Trophoblast cell (in vitro differentiated cells and primary cell): ENCODE data around the gene GDA.
A peak's percentile ranks its signal among the peaks of the same experiment; 100 is the strongest.

Experiments
- DNase-seq, 2 donors: peaks; one replicate each; pipeline ENCODE4 v3.0.0-alpha.2; 2016
- H2AFZ ChIP-seq: 2 replicates; pipeline ENCODE4 v1.6.1; 2013; ENCODE audit warnings: low read length, moderate library complexity, mild to moderate bottlenecking; ENCODE audit not compliant: insufficient read depth, poor library complexity
- H2AK5ac ChIP-seq: 2 replicates; pipeline ENCODE4 v1.6.1; 2013; ENCODE audit warnings: mild to moderate bottlenecking, low read length
- H2BK120ac ChIP-seq: 2 replicates; pipeline ENCODE4 v1.6.1; 2013; ENCODE audit warnings: low read length, mild to moderate bottlenecking, moderate library complexity; ENCODE audit not compliant: insufficient read depth, poor library complexity
- H2BK12ac ChIP-seq: 2 replicates; pipeline ENCODE4 v1.6.1; 2013; ENCODE audit warnings: mild to moderate bottlenecking, low read length, moderate library complexity
- H2BK5ac ChIP-seq: 2 replicates; pipeline ENCODE4 v1.6.1; 2013; ENCODE audit warnings: low read length, low read depth, moderate library complexity, mild to moderate bottlenecking; ENCODE audit not compliant: poor library complexity
- H3K14ac ChIP-seq: 2 replicates; pipeline ENCODE4 v1.6.1; 2013; ENCODE audit warnings: mild to moderate bottlenecking, low read length
- H3K18ac ChIP-seq: 2 replicates; pipeline ENCODE4 v1.6.1; 2013; ENCODE audit warnings: mild to moderate bottlenecking, low read length
- H3K23ac ChIP-seq: 2 replicates; pipeline ENCODE4 v1.6.1; 2013; ENCODE audit warnings: low read length
- H3K27ac ChIP-seq: 2 replicates; pipeline ENCODE4 v1.5.1; 2013; ENCODE audit warnings: low read depth, mild to moderate bottlenecking, inconsistent platforms, low read length, moderate library complexity
- H3K27me3 ChIP-seq: 2 replicates; pipeline ENCODE4 v1.6.1; 2013; ENCODE audit warnings: inconsistent platforms, mild to moderate bottlenecking, low read length, moderate library complexity; ENCODE audit not compliant: insufficient read depth
- H3K36me3 ChIP-seq, 2 experiments: 1 replicate in 1 of 2; 2 replicates in 1 of 2; pipeline ENCODE4 v1.6.1; 2013; ENCODE audit warnings: low read length in 2 of 2, mild to moderate bottlenecking in 2 of 2, moderate library complexity in 1 of 2; ENCODE audit not compliant: insufficient read depth in 2 of 2, control insufficient read depth in 1 of 2
- H3K4ac ChIP-seq: 2 replicates; pipeline ENCODE4 v1.6.1; 2013; ENCODE audit warnings: low read depth, mild to moderate bottlenecking, low read length, moderate library complexity
- H3K4me1 ChIP-seq, 2 experiments: 1 replicate in 1 of 2; 2 replicates in 1 of 2; pipeline ENCODE4 v1.6.1; 2013; ENCODE audit warnings: low read length in 2 of 2, mild to moderate bottlenecking in 2 of 2, moderate library complexity in 1 of 2; ENCODE audit not compliant: insufficient read depth in 2 of 2, control insufficient read depth in 1 of 2
- H3K4me2 ChIP-seq: 2 replicates; pipeline ENCODE4 v1.6.1; 2013; ENCODE audit warnings: inconsistent platforms, mild to moderate bottlenecking, low read length, moderate library complexity
- H3K4me3 ChIP-seq: 2 replicates; pipeline ENCODE4 v1.5.1; 2013; ENCODE audit warnings: mild to moderate bottlenecking, low read depth, low read length, inconsistent platforms
- H3K79me1 ChIP-seq: one replicate; pipeline ENCODE4 v1.6.1; 2013; ENCODE audit warnings: low read length
- H3K79me2 ChIP-seq: 2 replicates; pipeline ENCODE4 v1.6.1; 2013; ENCODE audit warnings: low read length, mild to moderate bottlenecking; ENCODE audit not compliant: control insufficient read depth, insufficient read depth, poor library complexity
- H3K9ac ChIP-seq: 2 replicates; pipeline ENCODE4 v1.6.1; 2013; ENCODE audit warnings: mild to moderate bottlenecking, low read length
- H3K9me3 ChIP-seq: 2 replicates; pipeline ENCODE4 v1.6.1; 2013; ENCODE audit warnings: low read depth, mild to moderate bottlenecking, control low read depth, inconsistent platforms, low read length; ENCODE audit not compliant: insufficient read depth
- H4K12ac ChIP-seq: 2 replicates; pipeline ENCODE4 v1.6.1; 2013; ENCODE audit warnings: low read depth, mild to moderate bottlenecking, low read length, moderate library complexity
- H4K8ac ChIP-seq: 2 replicates; pipeline ENCODE4 v1.6.1; 2013; ENCODE audit warnings: low read depth, mild to moderate bottlenecking, low read length, moderate library complexity
- H4K91ac ChIP-seq: one replicate; pipeline ENCODE4 v1.6.1; 2013; ENCODE audit warnings: low read depth, mild to moderate bottlenecking, low read length, moderate library complexity
- WGBS: extraction: QIAGEN DNeasy Blood & Tissue Kit; methylation state at CpG from one replicate; pipeline ENCODE4 v1.1.7; 2013; ENCODE audit warnings: missing lambda C conversion rate; ENCODE audit not compliant: insufficient read length, insufficient coverage; ENCODE audit errors: extremely low coverage; 5-methylcytosine and 5-hydroxymethylcytosine counted together

The GDA gene

DNA sequence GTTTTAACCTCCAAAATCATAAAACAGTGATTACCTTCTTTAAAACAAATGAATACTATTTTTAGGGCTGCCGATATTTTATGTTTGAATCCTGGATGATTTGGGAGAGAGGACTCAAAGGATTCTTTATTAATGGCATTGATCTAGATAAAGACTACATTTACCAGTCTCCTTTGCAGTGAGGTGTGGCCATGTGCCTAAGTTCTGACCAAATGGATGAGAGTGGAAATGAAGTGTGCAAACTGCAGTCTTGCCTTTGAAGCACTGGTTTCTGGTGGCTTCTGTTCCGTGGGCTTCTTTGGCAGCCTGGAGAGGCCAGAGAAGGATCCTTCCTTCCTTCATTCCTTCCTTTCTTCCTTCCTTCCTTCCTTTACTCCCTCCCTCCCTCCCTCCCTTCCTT, 24.3 kb upstream of the GDA start:
- Histone ChIP-seq H2BK5ac (no peak overlapping the region), H3K79me1 (no peaks in the 10 kb centered on the region), H3K27me3 (no peaks in the 10 kb centered on the region), H4K8ac (no peak overlapping the region), H3K4me1 (no peaks in the 10 kb centered on the region), H2AK5ac (no peak overlapping the region), H3K27ac (no peak overlapping the region), H2BK120ac (no peak overlapping the region), H3K36me3 (no peaks in the 10 kb centered on the region), H4K12ac (no peak overlapping the region), H3K23ac (no peak overlapping the region), H3K79me2 (no peaks in the 10 kb centered on the region), H4K91ac (no peak overlapping the region), H3K4me2 (no peak overlapping the region), H3K14ac (no peak overlapping the region), H3K4ac (no peak overlapping the region), H2AFZ (no peak overlapping the region), H2BK12ac (no peak overlapping the region), H3K18ac (no peak overlapping the region), H3K4me3 (no peak overlapping the region), H3K9ac (no peak overlapping the region), H3K9me3 (no peaks in the 10 kb centered on the region)
- WGBS, result no CpG with 5 or more reads among the region's 2 CpGs
- DNase-seq, result no peak

DNA sequence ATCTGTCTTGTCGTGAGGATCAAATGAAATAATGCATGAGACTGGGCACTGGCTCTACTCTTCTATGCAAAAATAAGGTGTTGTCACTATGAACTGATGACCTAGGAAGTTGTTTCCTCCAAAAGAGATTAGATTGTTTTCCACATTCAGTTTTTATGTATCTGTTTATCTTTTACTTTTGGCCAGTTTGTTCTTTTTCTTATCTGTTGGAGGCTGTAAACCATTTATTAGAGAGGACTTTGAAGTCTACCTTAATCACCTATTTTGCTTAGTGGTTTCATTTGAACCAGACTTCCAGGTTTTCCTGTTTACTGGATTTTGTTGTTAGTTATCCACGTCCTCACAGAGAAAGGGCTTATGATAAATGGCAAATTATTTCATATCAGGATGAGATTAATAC, 21.5 kb upstream of the GDA start:
- WGBS, result no CpG with 5 or more reads among the region's 2 CpGs
- no peaks in the 10 kb centered on the region for H3K9me3 ChIP-seq
- H4K91ac ChIP-seq, result no peak overlapping the region
- no peak overlapping the region for H3K14ac ChIP-seq
- H3K18ac ChIP-seq, result no peak overlapping the region
- no peak overlapping the region for H3K4me3 ChIP-seq
- H3K4ac ChIP-seq, result no peak overlapping the region
- no peak overlapping the region for H3K27ac ChIP-seq
- H3K4me1 ChIP-seq, result no peaks in the 10 kb centered on the region
- H3K79me2 ChIP-seq, result no peaks in the 10 kb centered on the region
- no peak overlapping the region for H2BK5ac ChIP-seq
- no peaks in the 10 kb centered on the region for H3K27me3 ChIP-seq
- no peak overlapping the region for H2AFZ ChIP-seq
- H3K79me1 ChIP-seq, result no peaks in the 10 kb centered on the region
- H3K4me2 ChIP-seq, result no peak overlapping the region
- no peak overlapping the region for H2BK12ac ChIP-seq
- no peak overlapping the region for H2AK5ac ChIP-seq
- no peak overlapping the region for H3K9ac ChIP-seq
- no peak for DNase-seq
- H4K8ac ChIP-seq, result no peak overlapping the region
- no peaks in the 10 kb centered on the region for H3K36me3 ChIP-seq
- H4K12ac ChIP-seq, result no peak overlapping the region
- H2BK120ac ChIP-seq, result no peak overlapping the region
- H3K23ac ChIP-seq, result no peak overlapping the region

DNA sequence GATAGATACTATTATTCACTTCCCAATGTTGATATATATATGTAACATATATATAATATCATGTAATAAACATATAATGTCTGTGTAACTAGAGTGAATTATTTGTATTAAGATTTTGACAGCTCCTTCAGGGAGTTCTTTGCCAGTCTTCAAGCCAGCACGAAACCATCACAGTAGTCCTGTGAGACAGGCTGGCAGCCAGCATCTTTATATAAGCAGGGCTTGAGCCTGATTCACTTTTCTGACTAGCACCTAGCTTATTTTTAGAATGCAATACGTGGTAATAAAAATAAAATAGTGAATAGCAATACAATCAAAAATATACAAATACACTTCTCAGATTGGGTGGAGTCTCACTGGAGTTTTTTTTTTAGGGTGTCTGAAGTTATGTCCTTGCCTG, 20.7 kb upstream of the GDA start:
- Histone ChIP-seq H3K79me1 (no peaks in the 10 kb centered on the region), H4K12ac (no peak overlapping the region), H3K27ac (no peak overlapping the region), H4K91ac (no peak overlapping the region), H3K36me3 (no peaks in the 10 kb centered on the region), H3K27me3 (no peaks in the 10 kb centered on the region), H3K4me2 (no peak overlapping the region), H2BK5ac (no peak overlapping the region), H2BK12ac (no peak overlapping the region), H2AK5ac (no peak overlapping the region), H4K8ac (no peak overlapping the region), H3K18ac (no peak overlapping the region), H3K9ac (no peak overlapping the region), H2AFZ (no peak overlapping the region), H3K23ac (no peak overlapping the region), H3K4me1 (no peaks in the 10 kb centered on the region), H3K79me2 (no peaks in the 10 kb centered on the region), H3K4ac (no peak overlapping the region), H3K9me3 (no peaks in the 10 kb centered on the region), H2BK120ac (no peak overlapping the region), H3K4me3 (no peak overlapping the region), H3K14ac (no peak overlapping the region)
- WGBS, result no CpG with 5 or more reads among the region's 2 CpGs
- no peak for DNase-seq

DNA sequence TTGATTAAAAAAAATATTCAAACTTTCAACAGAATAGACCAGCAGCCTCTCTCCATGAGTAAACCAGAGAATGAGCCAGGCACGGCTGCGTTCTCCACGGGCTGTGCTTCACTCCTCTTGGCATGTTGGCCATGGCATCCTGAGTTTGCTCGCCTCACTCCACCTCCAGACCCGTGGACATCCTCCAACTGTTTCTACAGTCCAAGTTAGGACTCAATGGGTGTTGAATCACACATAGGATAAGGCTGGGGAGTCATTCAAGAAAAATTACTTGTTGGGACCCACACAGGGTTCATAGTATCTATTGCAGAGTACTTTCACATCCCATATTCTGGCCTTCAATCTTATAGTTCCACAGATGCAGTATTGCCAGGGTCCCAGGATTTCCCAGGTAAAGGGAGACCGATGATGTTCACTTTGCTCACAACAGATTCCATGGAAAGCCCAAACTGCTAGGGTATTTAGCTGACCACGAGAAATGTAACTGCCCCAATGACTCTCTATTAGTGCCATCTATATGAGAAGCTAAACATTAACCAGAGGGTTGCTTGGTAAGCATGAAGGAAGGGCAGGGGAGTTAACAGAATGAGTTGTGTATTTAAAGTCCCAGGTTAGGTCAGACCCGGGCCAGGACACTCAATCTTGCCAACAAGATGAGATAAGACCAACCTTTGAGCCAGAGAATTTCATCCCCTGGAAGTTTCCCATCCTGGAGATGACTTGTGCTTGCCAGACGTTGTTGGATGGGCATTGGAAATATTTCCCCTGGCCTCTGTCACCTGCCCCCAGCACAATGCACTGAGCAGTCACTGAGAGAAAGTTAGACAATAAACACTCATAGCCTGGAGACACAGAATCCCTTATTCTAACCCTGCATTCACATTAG, 19.7 kb upstream of the GDA start:
- no peak overlapping the region for H3K18ac ChIP-seq
- H4K8ac ChIP-seq, result no peak overlapping the region
- H3K9me3 ChIP-seq, result no peaks in the 10 kb centered on the region
- no peak overlapping the region for H4K91ac ChIP-seq
- no peak overlapping the region for H2AK5ac ChIP-seq
- no peak overlapping the region for H3K4me3 ChIP-seq
- no peak overlapping the region for H4K12ac ChIP-seq
- no peak overlapping the region for H3K23ac ChIP-seq
- H3K27me3 ChIP-seq, result no peaks in the 10 kb centered on the region
- no CpG with 5 or more reads among the region's 9 CpGs for WGBS
- H3K14ac ChIP-seq, result no peak overlapping the region
- DNase-seq, result no peak
- H3K36me3 ChIP-seq, result no peaks in the 10 kb centered on the region
- H2AFZ ChIP-seq, result no peak overlapping the region
- H3K4me2 ChIP-seq, result peak overlapping the region; percentile 1
- H3K4ac ChIP-seq, result no peak overlapping the region
- no peaks in the 10 kb centered on the region for H3K79me2 ChIP-seq
- H2BK5ac ChIP-seq, result no peak overlapping the region
- no peak overlapping the region for H3K9ac ChIP-seq
- H2BK120ac ChIP-seq, result no peak overlapping the region
- H3K4me1 ChIP-seq, result no peaks in the 10 kb centered on the region
- no peak overlapping the region for H3K27ac ChIP-seq
- no peaks in the 10 kb centered on the region for H3K79me1 ChIP-seq
- H2BK12ac ChIP-seq, result no peak overlapping the region
